Calu3 (cell line): Measurements from ENCODE around the gene TRMT10C. TPM values are rescaled to one million over a fixed set of nuclear protein-coding genes. Genes with fewer than 3 reads are reported as not detected.

ENCODE experiments used
- BruUV-seq: library from RNA; stranded (reverse); fragments of 400-500 nt; replicated peaks from 2 replicates; lab custom pipeline; 2021; lab: Mats Ljungman, UMichigan
- CTCF ChIA-PET: fragments of 300-600 bp; sonication (Branson Sonifier 250); formaldehyde crosslinking; loops from one replicate; lab custom pipeline; 2022; ENCODE audit warnings: antibody characterized with exemption; lab: Charles Lee
- DNase-seq: peaks from one replicate; pipeline ENCODE4 v3.0.0; 2022
- H3K27ac Mint-ChIP-seq: one replicate; pipeline ENCODE4 v1.8.0; 2022; ENCODE audit warnings: mixed read lengths; ENCODE audit not compliant: unreplicated experiment
- H3K27me3 Mint-ChIP-seq: one replicate; pipeline ENCODE4 v1.8.0; 2022; ENCODE audit warnings: mixed read lengths; ENCODE audit not compliant: unreplicated experiment
- H3K36me3 Mint-ChIP-seq: one replicate; pipeline ENCODE4 v1.8.0; 2022; ENCODE audit warnings: mild to moderate bottlenecking, moderate library complexity, mixed read lengths; ENCODE audit not compliant: insufficient read depth, unreplicated experiment
- H3K4me1 Mint-ChIP-seq: one replicate; pipeline ENCODE4 v1.8.0; 2022; ENCODE audit warnings: mild to moderate bottlenecking, low read depth, mixed read lengths; ENCODE audit not compliant: unreplicated experiment
- H3K4me3 Mint-ChIP-seq: one replicate; pipeline ENCODE4 v1.8.0; 2022; ENCODE audit warnings: mild to moderate bottlenecking, low read depth, moderate library complexity, mixed read lengths; ENCODE audit not compliant: unreplicated experiment
- H3K9me3 Mint-ChIP-seq: one replicate; pipeline ENCODE4 v1.8.0; 2022; ENCODE audit warnings: low read depth, mixed read lengths; ENCODE audit not compliant: unreplicated experiment
- intact Hi-C: fragments of 100-400 bp; cut with micrococcal nuclease; formaldehyde crosslinking; loops from one replicate; pipeline ENCODE4 v1.10.0; 2022; ENCODE audit not compliant: unreplicated experiment
- total RNA-seq: library from RNA; stranded (reverse); gene quantifications from 2 replicates; pipeline ENCODE4 v1.2.3, GENCODE V29; 2022
- TF ChIP-seq, protein P1 (sequence below): fragments of 200-600 bp; IDR thresholded peaks from one replicate; pipeline ENCODE4 v1.8.0; 2022; ENCODE audit warnings: antibody characterized with exemption; ENCODE audit not compliant: unreplicated experiment

TRMT10C gene
- total RNA-seq, 1 experiment from 2014 or later, result 29.7 TPM

DNA sequence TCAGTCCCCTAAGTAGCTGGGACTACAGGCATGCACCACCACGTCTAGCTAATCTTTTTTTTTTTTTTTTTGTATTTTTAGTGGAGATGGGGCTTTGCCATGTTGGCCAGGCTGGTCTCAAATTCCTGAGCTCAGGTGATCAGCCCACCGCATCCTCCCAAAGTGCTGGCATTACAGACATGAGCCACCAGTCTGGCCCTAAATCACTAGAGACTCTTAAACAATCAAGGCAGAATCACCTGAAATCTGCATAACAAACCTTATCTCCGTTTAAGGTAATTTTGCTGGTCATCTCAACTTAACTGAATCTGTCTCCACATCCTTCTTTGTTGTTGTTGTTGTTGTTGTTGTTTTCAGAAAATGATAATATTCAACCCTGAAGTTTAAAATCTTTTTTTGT lies 5.6 kb upstream of the TRMT10C start:
- no peak for DNase-seq
- H3K4me1 Mint-ChIP-seq, result peaks cover 6% of the 10 kb centered on the region
- BruUV-seq, result no TSS peak
- no peaks in the 10 kb centered on the region for H3K9me3 Mint-ChIP-seq
- H3K36me3 Mint-ChIP-seq, result peaks cover 4% of the 10 kb centered on the region
- intact Hi-C loops, result no loop called here
- H3K27ac Mint-ChIP-seq, result no peak overlapping the region
- CTCF ChIA-PET, result no interaction called here
- H3K27me3 Mint-ChIP-seq, result no peaks in the 10 kb centered on the region
- no peak overlapping the region for H3K4me3 Mint-ChIP-seq
- TF ChIP-seq, protein P1, sequence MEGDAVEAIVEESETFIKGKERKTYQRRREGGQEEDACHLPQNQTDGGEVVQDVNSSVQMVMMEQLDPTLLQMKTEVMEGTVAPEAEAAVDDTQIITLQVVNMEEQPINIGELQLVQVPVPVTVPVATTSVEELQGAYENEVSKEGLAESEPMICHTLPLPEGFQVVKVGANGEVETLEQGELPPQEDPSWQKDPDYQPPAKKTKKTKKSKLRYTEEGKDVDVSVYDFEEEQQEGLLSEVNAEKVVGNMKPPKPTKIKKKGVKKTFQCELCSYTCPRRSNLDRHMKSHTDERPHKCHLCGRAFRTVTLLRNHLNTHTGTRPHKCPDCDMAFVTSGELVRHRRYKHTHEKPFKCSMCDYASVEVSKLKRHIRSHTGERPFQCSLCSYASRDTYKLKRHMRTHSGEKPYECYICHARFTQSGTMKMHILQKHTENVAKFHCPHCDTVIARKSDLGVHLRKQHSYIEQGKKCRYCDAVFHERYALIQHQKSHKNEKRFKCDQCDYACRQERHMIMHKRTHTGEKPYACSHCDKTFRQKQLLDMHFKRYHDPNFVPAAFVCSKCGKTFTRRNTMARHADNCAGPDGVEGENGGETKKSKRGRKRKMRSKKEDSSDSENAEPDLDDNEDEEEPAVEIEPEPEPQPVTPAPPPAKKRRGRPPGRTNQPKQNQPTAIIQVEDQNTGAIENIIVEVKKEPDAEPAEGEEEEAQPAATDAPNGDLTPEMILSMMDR, result no peak

DNA sequence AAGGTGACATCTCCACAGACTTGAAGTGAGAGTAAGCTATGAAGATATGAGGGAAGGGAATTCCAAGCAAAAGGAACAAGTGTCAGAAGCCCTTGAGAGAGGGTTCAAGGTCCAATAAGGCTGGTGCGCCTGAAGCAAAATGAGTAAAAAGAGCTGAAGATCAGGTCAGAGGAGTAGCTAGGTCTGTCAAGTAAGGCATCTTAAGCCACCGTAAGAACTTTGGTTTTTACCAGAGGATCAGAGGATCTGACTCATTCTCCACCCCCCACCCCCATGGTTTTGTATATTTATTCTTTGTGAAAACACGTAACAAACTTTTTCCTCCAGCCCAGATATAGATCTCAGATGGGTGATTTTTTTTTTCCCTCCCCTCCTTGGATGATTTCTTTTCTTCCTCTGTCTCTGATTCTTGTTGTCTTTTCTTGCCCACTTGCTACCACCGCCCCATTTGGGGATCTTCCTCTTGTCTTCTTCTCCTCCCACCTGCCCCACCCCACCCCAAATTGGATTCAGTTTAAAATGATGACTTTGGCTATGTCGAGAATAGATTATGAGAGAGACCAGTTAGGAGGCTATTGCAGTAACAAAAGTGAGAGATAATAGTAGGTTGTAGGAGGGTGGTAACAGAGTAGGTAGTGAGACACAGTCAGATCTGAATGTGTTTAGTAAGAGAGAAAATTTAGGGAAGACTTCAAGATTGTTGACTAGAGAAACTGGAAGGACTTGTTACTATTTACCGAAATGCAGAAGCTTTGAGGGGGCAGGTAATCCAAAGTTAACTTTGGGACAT lies 6.1 kb downstream of the TRMT10C start:
- H3K4me3 Mint-ChIP-seq, result no peak overlapping the region
- intact Hi-C loops, result no loop called here
- peaks cover 28% of the 10 kb centered on the region for H3K36me3 Mint-ChIP-seq
- DNase-seq, result no peak
- H3K9me3 Mint-ChIP-seq, result no peaks in the 10 kb centered on the region
- H3K4me1 Mint-ChIP-seq, result peaks cover 27% of the 10 kb centered on the region
- CTCF ChIA-PET, result no interaction called here
- no TSS peak for BruUV-seq
- TF ChIP-seq, protein P1, result no peak
- H3K27me3 Mint-ChIP-seq, result no peaks in the 10 kb centered on the region
- H3K27ac Mint-ChIP-seq, result no peak overlapping the region

DNA sequence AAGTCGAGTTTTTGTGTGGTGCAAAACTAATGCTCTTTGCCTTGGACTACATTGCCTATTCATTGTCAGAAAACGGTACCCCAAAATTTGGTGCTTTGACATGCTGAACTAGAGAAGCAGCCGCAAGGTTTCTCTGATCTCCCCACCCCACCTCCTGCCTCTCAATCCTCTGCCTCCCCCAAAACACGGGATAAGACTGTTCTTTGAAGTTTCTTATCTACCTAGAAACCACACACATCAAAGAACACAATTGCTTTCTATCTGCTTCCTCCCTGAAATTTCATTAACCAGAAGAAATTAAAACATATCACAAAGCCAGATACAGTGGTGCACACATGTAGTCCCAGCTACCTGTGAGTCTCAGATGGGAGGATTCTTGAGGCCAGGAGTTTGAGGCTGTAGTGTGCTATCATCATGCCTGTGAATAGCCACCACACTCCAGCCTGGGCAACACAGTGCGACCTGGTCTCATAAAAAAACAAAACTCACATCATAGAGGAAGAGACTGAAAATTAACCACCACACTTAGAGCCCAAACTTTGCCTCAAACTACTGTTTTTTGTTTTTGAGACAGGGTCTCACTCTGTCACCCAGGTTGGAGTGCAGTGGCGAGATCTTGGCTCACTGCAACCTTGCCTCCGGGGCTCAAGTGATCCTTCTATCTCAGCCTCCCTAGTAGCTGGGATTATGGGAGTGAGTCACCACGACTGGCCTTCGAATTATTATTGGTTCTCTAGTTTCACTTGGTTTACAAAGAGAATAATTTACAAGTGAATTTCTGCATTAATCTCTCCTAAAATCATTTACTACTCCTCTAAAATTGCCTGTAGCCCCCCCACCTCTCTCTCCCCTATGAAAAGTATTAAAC lies 9.6 kb downstream of the TRMT10C start:
- no TSS peak for BruUV-seq
- H3K9me3 Mint-ChIP-seq, result no peaks in the 10 kb centered on the region
- H3K36me3 Mint-ChIP-seq, result peaks cover 31% of the 10 kb centered on the region
- no peak overlapping the region for H3K4me3 Mint-ChIP-seq
- CTCF ChIA-PET, result no interaction called here
- intact Hi-C loops, result loop anchor here (5.0 kb wide), 3 partner anchors 59 to 656 kb away; partner anchors contain the start of gene SENP7
- H3K27me3 Mint-ChIP-seq, result no peaks in the 10 kb centered on the region
- no peak for DNase-seq
- H3K4me1 Mint-ChIP-seq, result peaks cover 22% of the 10 kb centered on the region
- TF ChIP-seq, protein P1, result no peak
- no peak overlapping the region for H3K27ac Mint-ChIP-seq
